HG03108 (cell line): ENCODE results near the gene SLC25A23.
A peak's percentile ranks its signal among the peaks of the same experiment; 100 is the strongest.
"Not testable (repeated sequence)": the region's sequence is repeated elsewhere in the genome, so short reads cannot be mapped to it uniquely, and the experiment has no call there.

Experiments
- ATAC-seq: cut with Tn5 transposase; IDR thresholded peaks from one replicate; pipeline ENCODE4 v1.9.1; 2021; ENCODE audit warnings: moderate library complexity; ENCODE audit not compliant: unreplicated experiment

SLC25A23 gene

DNA sequence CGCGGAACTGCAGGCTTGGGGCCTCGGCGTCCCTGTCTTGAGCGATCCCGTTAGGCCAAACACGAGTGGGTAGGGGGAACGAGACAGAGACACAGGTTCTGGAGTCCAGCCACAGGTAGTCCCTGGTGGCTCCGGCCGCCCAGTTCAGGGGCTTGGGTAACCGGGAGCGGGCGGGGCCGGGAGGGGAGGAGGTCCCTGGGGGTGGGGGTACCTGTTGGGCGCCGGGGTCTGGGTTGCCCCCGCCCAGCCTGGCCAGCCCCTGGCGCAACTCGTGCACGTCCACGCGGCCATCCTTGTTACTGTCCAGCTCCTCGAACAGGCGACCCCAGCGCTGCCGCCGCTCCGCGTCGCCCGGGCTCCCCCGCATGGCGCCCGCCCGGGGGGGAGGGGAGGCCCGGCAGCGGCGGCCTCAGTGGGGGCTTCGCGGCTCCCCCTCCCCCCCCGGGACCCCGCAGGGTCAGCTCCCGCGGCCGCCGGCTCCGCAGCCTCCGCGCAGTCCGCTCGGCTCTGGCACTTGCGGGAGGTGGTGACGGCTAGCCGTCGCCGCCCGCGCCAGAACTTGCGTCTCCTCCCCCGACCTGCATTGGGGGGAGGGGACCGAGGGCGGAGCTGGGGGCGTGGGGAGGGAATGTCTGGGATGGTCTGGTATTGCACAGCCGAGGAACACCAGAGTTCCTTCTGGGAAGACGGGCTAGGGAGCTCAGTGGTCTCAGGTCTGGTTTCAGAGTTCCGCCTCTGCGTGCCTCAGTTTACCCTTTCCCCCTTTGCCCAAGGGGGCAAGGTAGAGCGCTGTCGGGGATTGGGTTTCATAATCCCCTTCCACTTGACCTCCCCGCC is at the start of gene SLC25A23:
Gene SLC25A23, minus strand, starts transcription at position 531 of the 837 bp plus-strand sequence. Its CDS starts 164 bp downstream, at position 367.
- peak; percentile 38 for ATAC-seq

DNA sequence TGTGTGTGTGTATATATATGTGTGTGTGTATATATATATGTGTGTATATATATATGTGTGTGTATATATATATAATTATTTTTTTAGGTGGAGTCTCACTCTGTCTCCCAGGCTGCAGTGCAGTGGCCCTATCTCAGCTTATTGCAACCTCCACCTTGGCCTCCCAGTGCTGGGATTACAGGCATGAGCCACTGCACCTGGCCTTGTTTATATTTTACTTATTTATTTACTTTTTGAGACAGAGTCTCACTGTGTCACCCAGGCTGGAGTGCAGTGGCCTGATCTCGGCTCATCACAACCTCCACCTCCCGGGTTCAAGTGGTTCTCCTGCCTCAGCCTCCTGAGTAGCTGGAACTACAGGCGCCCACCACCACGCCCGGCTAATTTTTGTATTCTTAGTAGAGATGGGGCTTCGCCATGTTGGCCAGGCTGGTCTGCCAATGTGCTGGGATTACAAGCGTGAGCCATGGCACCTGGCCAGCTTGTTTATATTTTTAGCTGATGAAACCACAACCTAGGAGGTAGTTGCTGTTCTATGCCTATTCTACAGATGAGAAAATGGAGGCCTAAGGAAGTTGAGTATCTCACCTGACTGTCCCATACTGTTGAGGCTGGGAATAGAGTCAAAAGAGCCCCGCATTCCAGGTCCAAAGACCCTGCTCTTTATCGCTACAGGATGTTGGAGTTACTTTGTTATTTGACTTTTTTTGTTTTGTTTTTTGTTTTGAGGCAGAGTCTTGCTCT is 48.6 kb upstream of the SLC25A23 start:
- ATAC-seq, result not testable (repeated sequence)

DNA sequence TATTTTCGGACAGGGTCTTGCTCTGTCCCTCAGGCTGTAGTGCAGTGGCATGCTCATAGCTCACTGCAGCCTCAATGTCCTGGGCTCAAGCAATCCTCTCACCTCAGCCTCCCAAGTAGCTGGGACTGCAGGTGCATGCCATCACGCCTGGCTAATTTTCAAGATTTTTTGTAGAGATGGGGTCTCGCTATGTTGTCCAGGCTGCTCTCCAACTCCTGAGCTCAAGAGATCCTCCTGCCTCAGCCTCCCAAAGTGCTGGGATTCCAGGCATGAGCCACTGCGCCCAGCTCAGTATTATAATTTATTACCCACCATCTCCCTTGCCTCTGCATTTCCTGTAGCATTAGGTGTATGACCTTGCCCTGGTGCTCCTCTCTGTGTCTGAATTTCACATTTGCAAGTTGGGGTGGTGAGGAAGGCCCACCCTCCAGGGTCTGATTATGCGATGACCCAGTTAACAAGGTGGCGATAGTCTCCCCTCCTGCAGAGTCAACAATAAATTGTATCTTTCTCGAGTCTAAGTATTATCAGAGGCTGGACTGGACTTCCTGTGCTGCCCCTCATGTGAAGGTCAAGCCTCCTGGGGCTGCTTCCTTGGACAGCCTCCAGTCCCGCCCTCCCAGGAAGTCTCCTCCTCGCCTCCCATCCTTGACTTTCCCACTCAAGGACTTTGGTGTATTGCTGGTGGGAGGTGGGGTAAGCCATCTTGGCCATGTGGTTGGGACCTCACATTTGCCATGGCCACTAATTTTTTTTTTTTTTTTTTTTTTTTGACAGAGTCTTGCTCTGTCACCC is 44.0 kb upstream of the SLC25A23 start:
- no peak for ATAC-seq

DNA sequence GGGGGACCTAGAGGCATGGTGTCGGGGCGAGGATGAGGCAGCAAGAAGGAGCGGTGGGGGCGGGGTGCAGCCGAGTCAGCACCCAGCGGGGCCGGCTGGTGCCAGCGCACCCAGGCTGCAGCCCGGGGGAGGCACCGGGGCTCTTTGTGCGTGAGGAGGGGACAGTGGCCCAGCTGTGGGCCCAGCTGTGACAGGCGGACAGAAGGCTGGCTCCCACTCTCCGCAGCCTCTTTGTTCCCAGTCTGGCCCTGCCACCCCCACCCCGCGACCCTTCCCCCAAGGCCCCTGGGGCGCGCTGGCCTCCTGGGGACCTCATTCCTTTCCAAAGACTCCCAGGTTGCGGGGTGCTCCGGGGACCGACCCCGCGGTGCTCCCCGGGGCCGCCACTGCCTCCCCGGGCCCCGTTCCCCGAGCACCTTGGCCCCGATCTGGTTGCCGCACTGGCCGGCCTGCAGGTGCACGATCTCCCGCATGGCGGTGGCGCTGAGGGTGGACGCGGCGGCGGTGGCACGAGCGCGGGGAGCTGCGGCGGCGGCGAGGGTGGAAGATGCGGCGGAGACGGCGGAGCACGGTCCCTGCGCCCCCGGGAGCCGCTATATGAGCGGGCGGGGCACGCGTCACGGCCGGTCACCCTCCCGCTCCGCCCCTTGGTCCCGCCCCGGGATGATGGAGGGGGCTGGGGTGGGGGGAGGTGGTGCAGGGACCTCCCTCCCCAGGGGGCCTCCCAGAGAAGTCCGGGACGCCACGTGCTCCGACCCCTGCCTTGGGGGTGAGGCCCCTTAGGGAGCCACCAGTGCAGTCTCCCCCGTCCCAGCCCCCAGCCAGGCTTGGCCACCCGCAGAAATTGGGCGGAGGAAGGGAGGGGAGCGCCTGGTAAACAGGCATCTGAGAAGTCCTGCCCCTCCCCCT is 42.4 kb upstream of the SLC25A23 start, which contains the start of gene TUBB4A:
Gene TUBB4A, minus strand, starts transcription at position 570 of the 909 bp plus-strand sequence. Its CDS starts 97 bp downstream, at position 473.
- no peak for ATAC-seq

DNA sequence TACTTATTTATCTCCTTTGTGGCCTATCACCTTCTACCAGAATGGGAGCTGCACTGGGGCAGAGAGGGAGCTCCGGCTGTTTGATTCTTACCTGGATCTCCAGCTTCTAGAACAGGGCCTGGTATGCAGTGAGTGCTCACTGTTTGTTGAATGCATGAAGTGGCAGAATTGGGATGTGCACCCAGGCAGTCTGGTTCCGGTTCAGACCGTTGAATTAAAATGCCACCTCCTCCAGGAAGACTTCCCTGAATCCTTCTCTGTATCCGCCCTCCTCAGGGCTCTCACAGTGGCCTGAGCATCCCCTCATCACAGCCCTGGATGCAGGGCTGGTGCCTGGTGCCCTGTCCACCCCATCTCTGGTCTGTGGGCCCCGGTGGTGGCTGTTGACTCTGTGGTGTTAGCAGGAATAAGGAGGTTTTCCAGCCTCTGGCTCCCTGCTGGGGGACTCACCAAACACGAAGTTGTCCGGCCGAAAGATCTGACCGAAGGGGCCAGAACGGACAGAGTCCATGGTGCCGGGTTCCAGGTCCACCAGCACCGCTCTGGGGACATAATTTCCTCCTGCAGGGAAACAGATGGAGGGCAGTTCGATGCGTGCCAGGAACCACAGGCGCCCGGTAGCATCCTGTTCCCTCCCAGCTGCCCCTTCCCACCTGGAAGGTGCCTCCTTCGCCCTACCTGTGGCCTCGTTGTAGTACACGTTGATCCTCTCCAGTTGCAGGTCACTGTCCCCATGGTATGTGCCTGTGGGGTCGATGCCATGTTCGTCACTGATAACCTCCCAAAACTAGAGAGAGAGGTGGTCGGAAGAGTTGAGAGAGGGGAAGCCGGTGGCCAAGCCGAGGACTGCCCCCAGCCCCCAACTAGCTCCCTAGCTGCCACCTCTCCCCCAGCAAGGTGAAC is 41.5 kb upstream of the SLC25A23 start:
- no peak for ATAC-seq

DNA sequence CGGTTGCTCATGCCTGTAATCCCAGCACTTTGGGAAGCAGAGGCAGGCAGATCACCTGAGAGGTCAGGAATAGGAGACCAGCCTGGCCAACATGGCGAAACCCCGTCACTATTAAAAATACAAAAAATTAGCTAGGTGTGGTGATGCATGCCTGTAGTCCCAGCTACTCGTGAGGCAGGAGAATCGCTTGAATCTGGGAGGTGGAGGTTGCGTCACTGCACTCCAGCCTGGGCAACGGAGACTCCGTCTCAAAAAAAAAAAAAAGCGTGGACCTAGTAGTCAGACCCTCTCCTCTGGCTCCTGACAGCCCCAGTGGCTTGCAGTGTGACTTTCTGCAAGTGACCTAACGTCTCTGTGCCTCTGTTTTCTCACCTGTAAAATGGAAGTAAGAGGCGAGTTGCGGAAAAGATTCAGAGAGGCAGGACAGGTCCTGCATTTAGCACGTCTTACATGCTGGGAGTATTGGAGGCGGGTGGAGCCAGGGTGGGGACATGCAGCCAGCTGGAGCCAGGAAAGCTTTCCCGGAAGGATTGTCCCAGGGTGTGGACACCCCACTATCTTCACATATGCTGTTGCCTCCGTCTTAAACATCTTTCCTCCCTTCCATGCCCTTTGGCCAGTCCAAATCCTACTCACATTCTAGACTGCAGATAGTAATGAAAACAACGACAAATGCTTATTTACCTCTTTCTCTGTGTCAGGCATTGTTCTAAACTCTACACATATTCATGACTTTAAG is 39.6 kb upstream of the SLC25A23 start:
- ATAC-seq, result no peak

DNA sequence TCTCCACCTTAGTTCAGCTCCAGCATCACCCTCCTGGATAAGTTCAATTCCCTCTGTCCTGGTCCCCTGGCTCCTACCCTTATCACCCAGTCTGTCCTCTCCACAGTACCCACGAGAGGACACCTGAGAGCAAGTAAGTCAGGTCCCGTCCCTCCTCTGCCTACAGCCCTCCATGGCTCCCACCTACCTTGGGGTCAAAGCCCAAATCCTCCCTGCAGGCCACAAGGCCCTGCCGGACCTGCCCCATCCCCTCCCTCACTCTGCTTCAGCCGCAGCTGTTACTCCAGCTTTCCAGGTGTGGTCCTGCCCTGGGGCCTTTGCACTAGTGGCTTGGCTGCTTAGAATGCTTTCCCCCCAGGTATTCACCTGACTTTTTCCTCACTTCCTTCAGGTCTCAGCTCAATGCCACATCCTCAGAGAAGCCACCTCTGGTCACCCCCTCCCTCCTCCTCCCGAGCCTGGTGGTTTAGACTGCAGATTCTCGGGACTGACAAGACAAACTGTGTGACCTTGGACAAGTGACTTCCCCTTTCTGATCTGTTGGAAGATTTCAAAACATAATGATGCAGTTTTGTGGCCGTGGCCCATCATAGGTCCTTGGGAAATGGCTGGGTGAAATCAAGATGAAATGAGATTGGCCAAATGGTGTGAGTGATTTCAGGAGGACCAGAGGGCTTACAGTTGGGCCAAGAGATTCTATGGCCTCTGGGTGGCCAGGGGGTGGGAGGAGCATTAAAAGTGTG is 38.9 kb upstream of the SLC25A23 start:
- no peak for ATAC-seq

DNA sequence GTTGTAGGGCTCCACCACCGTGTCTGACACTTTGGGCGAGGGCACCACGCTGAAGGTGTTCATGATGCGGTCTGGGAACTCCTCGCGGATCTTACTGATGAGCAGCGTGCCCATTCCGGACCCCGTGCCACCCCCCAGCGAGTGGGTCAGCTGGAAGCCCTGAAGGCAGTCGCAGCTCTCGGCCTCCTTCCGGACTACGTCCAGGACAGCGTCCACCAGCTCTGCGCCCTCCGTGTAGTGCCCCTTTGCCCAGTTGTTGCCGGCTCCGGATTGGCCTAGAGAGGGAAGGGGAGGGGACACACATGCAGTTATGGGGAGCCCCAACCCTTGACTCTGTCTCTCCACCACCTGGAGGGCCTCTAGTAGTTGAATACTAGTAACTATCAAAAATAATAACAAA is 36.4 kb upstream of the SLC25A23 start:
- no peak for ATAC-seq

DNA sequence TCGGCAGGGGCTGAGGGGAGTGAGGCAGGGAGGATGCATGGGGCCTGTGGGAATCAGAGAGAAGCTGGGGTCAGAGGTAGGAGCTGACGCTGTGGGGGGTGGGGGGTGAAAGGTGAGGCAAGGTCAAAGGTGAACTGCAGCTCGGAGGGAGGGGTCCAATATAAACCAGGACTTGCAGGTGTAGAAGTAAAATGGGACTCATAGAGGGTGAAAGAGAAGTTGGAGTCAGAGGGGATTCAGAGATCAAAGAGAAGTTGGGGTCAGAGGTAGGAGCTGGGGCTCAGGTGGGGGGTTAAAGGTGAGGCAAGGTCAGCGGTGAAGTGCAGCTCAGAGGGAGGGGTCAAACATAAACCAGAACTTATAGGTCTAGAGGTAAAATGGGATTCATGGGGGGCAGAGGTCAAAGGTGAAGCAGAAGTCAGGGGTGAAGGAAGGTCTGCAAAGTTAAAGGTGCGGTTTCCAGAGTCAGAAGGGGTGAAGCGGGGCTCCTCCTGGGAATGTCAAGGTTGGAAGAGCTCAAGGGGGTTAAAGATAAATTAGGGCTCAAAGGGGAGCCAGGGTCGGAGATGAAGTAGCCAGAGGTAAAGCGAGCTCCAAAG is 34.9 kb upstream of the SLC25A23 start:
- ATAC-seq, result no peak

DNA sequence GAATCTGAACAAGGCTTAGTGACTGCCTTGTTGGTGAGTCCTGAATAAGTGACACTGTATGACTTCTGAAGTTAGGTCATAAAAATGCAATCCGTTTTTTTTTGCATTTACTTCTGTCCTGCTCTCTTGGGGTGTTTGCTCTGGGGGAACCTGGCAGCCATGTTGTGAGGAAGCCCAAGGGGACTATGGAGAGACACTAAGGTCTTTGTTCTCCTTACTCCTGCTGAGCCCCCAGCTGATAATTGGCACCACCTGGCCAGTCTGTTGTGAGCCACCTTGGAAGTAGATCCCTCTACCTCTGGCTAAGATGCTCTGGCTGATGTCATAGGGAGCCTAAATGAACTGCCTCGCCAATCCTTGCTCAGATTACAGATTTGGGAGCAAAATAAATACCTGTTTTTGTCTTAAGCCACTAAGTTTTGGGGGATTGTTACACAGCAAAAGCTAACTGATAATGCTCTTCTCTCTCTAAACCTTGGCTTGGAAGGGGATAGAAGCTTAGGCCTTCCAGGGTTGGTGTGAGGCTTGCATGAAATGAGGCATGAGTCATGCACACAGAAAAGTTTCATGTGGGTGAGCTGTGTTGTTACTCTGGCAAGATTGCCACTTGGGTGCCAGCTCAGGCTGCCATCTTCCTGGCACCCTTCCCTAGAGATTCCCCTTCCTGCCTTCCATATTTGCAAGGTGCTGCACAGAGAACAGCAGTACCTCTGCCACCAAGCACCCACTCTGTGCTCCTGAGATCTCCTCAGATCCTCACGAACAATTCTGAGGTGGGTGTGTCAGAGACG is 32.4 kb upstream of the SLC25A23 start:
- ATAC-seq, result no peak

DNA sequence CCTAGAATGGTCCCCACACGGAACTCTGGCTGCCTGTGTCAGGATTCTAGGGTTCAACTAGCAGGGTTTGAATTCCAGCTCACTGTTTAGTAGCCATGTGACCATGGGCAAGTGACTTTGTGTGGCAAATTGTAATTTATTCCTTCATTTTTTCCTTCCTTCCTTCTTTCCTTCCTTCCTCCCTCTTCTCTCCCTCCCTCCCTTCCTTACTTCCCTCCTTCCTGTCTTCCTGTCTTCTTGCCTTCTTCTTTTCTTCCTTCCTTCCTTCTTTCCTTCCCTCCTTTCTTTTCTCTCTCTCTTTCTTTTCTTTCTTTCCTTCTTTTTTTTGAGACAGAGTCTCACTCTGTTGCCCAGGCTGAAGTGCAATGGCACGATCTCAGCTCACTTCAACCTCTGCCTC is 30.5 kb upstream of the SLC25A23 start:
- ATAC-seq, result no peak

DNA sequence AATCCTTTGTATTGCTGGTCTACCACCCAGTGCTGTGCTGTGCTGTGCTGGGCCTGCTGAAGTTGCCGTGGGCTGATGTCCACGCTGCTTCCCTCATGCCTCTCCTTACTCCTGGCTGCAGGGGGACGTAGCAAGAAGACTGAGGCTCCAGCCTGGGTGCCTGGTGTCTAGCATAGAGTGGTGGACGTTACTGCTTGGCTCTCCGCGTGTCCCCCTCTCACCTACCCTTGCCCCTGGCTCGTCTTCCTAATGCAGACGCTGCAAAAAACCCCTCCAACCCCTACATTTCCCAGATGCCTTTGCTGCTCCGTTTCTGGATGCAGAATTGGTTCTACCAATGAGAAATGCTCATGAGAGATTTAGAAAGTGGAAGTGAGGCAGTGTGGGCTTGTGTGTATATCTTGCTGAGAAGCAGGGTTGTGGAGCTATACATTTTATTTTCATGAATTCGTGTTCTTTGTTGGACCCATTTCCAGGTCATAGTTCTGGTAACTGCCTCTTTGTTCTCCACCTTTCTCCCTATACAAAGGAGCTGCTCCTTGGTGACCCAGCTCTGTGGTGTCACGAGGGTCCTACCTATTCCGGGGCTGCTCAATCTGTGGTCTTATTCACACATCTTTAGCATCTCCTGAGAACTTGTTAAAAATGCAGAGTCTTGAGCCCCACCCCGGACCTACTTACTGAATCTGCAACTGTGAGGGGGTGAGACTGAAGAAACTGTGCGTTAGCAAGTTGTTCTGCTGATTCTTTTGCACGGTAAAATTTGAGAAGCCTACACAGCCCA is 29.9 kb upstream of the SLC25A23 start:
- ATAC-seq, result no peak

DNA sequence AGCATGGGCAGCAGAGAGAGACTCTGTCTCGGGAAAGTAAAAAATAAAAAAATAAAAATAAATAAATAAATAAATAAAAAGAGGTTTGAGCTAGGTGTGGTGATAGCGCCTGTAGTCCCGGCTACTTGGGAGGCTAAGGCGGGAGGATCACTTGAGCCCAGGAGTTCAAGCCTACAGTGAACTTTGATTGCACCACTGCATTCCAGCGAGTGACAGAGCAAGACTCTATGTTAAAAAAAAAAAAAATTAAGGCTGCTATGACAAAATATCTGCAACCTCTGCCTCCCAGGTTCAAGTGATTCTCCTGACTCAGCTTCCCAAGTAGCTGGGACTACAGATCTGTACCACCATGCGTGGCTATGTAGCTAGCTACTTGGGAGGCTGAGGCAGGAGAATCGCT is 25.2 kb upstream of the SLC25A23 start:
- no peak for ATAC-seq

DNA sequence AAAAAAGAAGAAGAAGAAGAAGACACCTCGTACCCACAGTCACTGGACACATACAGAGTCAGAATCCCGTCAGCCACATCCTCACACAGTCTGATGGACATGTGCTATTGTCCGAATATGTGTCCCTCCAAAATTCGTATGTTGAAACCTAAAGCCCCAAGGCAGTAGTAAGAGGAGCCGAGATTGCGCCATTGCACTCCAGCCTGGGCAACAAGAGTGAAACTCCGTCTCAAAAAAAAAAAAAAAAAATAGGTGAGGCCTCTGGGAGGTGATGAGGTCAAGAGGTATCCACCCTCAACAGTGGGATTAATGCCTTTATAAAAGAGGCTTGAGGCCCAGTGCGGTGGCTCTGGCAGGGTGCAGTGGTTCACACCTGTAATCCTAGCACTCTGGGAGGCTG is 24.6 kb upstream of the SLC25A23 start:
- no peak for ATAC-seq

DNA sequence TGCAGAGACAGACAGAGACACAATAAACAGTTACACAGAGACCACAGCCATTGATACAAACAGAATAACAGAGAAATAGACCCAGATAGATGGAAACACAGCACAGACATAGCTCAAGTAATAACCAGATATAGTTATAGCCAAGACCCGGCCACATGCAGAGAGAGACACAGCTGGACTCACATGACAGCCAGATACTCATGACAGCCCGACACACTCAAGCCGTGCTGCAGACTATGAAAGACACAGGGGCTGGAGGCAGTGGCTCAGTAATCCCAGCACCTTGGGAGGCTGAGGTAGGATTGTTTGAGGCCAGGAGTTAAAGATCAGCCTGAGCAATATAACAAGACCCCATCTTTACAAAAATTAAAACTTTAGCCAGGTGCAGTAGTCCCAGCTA is 23.6 kb upstream of the SLC25A23 start:
- no peak for ATAC-seq

DNA sequence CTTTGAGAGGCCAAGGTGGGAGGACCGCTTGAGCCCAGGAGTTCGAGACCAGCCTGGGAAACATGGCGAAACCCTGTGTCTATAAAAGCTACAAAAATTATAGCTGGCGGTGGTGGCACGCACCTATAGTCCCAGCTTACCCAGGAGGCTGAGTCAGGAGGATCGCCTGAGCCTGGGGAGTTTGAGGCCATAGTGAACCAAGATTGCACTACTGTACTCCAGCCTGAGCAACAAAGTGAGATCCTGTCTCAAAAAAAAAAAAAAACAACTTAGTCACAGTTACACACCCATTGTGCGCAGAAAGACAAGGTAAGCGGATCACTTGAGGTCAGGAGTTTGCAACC is 22.7 kb upstream of the SLC25A23 start:
- no peak for ATAC-seq
